ENCODE measurements around the gene STXBP1.

DNA sequence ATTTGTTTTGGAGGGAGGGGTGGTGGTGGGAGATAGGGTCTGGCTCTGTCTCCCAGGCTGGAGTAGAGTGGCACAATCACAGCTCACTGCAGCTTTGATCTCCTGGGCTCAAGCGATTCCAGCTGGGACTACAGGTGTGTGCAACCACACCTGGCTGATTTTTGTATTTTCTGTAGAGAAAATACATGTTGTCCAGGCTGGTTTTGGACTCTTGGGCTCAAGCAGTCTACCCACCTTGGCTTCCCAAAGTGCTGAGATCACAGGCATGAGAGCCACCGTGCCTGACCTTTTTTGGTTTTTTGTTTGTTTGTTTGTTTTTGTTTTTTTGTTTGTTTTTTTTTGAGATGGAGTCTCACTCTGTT is 15.4 kb downstream of the STXBP1 start:
- TF ChIP-seq POLR2A (IDR thresholded peaks at IDR 0.05; ENCODE audit: control extremely low read depth in 1 of 2, low read depth in 2 of 2, low read length in 2 of 2) (no peak), NRF1 (IDR thresholded peaks at IDR 0.05; ENCODE audit: low read depth, low read length) (no peak), CTCF (IDR thresholded peaks at IDR 0.05; ENCODE audit: control extremely low read depth in 1 of 3, insufficient read depth in 1 of 3, low read depth in 1 of 3, low read length in 3 of 3) (no peak)
- TF ChIP-seq, protein P1, sequence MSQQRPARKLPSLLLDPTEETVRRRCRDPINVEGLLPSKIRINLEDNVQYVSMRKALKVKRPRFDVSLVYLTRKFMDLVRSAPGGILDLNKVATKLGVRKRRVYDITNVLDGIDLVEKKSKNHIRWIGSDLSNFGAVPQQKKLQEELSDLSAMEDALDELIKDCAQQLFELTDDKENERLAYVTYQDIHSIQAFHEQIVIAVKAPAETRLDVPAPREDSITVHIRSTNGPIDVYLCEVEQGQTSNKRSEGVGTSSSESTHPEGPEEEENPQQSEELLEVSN (IDR thresholded peaks at IDR 0.05): no peak
